ENCODE results near the gene RBM43.

RBM43 gene

DNA sequence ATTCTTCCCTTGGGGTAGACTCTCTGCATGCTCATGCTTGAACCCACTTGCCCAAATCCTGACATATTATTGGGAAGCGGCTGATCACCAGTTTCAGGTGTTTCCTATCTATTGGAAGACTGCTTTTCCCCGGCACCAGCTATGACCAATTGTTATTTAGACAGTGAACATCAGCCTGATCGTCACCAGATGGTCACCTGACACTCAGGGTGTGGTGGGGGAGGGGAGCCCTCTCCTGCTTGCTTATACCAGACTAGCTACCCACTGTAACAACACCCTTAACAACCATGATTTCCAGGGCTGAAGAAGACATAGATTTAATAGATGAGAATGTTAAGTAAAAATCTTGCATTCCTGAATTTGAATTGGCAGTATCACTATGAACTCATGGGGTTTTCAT, 44.3 kb downstream of the RBM43 start:
- DNase-seq (ENCODE audit: low read depth), result no peak

DNA sequence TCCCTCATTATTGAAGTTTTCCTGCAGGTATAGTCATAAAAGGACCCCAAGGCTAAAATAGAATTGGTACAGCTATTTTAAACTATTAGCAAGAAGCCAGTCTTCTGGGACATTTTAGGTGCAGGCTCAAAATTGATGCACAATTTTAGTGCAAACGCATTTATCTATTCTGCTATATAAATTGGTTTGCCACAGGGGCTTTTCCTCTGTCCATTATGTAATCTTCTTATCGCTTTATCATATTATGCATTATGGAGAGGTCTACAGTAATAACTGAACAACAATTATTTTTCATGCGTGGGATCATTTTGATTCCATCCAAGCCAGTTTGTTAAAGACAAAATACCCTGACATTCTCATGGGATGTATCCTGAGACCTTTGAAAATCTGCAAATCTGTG, 54.6 kb downstream of the RBM43 start:
- DNase-seq (ENCODE audit: low read depth), result no peak

DNA sequence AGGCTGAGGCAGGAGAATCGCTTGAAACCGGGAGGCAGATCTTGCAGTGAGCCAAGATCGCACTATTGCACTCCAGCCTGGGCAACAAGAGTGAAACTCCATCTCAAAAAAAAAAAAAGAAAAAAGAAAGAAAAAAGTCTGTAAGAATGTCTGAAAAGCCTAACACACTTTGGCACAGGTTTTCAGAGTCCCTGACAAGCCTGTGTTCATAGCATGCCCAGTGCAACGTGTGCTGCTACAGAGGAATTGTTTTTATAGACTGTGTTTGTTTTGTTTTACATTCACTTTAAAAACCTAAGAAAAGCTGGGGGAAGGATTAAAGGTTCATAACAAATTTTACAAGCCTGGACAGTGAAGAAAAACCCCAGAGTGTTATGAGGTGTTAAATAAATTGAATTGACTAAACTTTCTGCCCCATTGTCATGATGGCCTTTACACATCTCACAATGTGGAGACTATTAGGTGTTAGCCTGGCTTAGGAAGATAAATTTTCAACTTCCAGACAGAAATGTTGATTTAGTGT, 55.2 kb downstream of the RBM43 start:
- no peak for DNase-seq (ENCODE audit: low read depth)

DNA sequence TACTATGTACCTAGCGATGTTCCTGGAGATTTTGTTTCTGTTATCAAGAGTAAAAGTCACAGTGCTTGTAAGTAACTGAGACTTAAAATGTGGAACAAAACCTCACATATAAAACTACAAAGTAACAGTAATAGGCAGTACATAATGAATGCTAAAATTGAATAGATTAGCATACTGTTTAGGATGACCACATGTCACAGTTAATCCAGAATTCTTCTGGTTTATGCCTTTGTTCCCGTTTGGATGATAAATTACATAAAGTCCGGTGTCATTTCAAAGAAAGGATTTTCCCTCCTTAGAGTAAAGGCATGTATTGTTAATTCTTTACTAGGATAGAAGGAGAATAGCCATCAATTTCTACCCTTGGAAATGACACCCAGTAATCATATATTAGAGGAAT, 56.1 kb downstream of the RBM43 start:
- DNase-seq (ENCODE audit: low read depth), result no peak

DNA sequence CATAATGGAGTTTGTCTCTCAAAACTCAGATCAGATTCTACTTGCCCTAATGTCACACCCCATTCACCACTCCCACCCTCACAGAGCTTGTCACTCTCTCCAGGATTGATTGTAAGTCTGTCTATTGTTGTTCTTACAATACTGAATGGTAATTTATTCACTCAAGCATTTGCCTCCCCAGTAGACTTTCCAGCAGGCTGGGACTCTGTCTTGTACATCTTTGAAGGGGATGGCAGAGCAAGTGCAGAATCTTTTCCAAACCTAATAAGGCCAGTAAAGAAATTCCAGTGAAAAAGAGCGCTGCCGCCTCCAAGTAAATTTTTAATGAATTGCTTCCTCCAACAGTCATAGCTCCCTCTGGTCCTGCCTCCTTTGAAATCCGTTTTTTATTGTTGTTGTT, 56.9 kb downstream of the RBM43 start:
- no peak for DNase-seq (ENCODE audit: low read depth)

DNA sequence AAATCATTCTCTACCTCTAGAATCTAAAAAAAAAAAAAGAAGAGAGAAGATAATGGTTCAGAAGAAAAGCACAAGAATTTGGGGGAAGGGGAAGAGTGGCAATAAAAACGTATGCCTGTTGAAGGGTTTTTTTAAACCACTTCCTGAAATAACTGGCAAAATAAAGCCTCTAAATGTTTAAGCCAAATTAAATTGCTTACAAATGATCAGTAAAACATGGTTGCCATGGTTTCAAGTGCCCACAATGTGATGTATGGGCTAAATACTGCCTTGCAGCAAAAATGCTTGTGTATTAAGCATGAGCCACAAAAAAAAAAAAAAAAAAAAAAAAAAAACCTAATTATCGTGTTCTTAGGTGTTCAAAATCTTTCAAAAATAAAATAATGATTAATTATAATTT, 60.8 kb downstream of the RBM43 start:
- DNase-seq (ENCODE audit: low read depth), result no peak

DNA sequence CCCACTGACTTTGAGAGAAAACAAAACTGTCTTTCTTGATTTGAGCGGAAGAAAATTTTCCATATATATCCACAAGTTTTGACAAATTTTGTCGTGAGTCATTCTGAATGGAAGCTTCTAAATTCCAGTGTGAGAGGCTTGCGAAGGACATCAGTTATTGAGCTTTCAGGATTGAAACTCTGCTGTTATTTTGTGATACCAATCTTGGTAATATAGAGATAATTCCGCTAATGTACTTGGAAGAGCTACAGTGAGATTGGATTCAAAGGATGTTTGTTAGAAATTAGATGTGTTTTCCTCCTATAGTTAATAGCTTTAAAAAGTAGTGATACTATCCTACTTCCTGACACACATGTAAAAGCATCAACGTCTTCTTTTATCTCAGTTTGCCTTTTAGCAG, 61.4 kb downstream of the RBM43 start:
- no peak for DNase-seq (ENCODE audit: low read depth)

DNA sequence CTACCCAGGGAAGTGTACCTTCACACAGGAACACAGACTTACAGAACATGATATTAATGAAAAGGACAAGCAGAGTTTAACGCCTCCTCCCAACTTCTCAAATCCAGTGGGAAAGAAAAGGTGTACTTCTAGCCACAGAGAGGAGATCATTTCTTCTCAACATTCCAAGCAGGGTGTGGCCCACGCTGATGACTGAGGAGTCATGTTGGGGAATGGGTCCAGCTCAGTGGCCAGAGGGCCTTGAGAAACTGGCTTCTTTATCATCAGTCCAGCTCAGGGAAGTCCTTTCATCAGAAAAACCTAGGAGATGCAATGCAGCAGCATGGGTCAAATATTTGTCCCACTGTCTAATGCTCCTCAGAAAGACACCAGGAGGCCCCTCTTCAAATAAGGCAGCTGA, 63.0 kb downstream of the RBM43 start:
- no peak for DNase-seq (ENCODE audit: low read depth)

All from T-helper 22 cell (primary cell).